ENCODE results near the gene MARCHF3.
"Not testable (repeated sequence)": the region's sequence is repeated elsewhere in the genome, so short reads cannot be mapped to it uniquely, and the experiment has no call there.

Gene MARCHF3

GRCh38 chr5:126877602-126878001 lies 152.8 kb downstream of the MARCHF3 start:
- no peak for DNase-seq (ENCODE audit: low read depth in 3 of 3)

GRCh38 chr5:126875303-126875785 lies 155.0 kb downstream of the MARCHF3 start:
- DNase-seq (ENCODE audit: low read depth in 3 of 3): no peak

GRCh38 chr5:126872561-126873354 lies 157.6 kb downstream of the MARCHF3 start:
- DNase-seq (ENCODE audit: low read depth in 3 of 3): no peak

GRCh38 chr5:126871441-126871840 lies 158.9 kb downstream of the MARCHF3 start:
- DNase-seq (ENCODE audit: low read depth in 3 of 3): no peak

GRCh38 chr5:126869005-126869451 lies 161.3 kb downstream of the MARCHF3 start:
- DNase-seq (ENCODE audit: low read depth in 3 of 3): peak in 1 of 3 experiments; percentile 29

GRCh38 chr5:126868338-126869004 lies 161.9 kb downstream of the MARCHF3 start:
- DNase-seq (ENCODE audit: low read depth in 3 of 3): no peak

- no peak for DNase-seq (ENCODE audit: low read depth in 3 of 3)
Measured at GRCh38 chr5:126866851-126867636, 163.3 kb downstream of the MARCHF3 start.

GRCh38 chr5:126865299-126865698 lies 165.1 kb downstream of the MARCHF3 start:
- DNase-seq (ENCODE audit: low read depth in 3 of 3): no peak

- DNase-seq (ENCODE audit: low read depth in 3 of 3): no peak
Measured at GRCh38 chr5:126864042-126864688, 166.2 kb downstream of the MARCHF3 start.

GRCh38 chr5:126863402-126863801 lies 167.0 kb downstream of the MARCHF3 start:
- DNase-seq (ENCODE audit: low read depth in 3 of 3): no peak

GRCh38 chr5:126858441-126858840 lies 171.9 kb downstream of the MARCHF3 start:
- no peak for DNase-seq (ENCODE audit: low read depth in 3 of 3)

- no peak for DNase-seq (ENCODE audit: low read depth in 3 of 3)
Measured at GRCh38 chr5:126857472-126858410, 172.6 kb downstream of the MARCHF3 start.

GRCh38 chr5:126855266-126855665 lies 175.1 kb downstream of the MARCHF3 start:
- DNase-seq (ENCODE audit: low read depth in 3 of 3): no peak

- no peak for DNase-seq (ENCODE audit: low read depth in 3 of 3)
Measured at GRCh38 chr5:126854526-126855110, 175.7 kb downstream of the MARCHF3 start.

GRCh38 chr5:126853541-126854307 lies 176.6 kb downstream of the MARCHF3 start:
- DNase-seq (ENCODE audit: low read depth in 3 of 3): not testable (repeated sequence)

- no peak for DNase-seq (ENCODE audit: low read depth in 3 of 3)
Measured at GRCh38 chr5:126852841-126853271, 177.5 kb downstream of the MARCHF3 start.

GRCh38 chr5:126852091-126852571 lies 178.2 kb downstream of the MARCHF3 start:
- DNase-seq (ENCODE audit: low read depth in 3 of 3): no peak

GRCh38 chr5:126851501-126852011 lies 178.8 kb downstream of the MARCHF3 start:
- DNase-seq (ENCODE audit: low read depth in 3 of 3): no peak
